ENCODE results near the gene B3GNT7.

The B3GNT7 gene

DNA sequence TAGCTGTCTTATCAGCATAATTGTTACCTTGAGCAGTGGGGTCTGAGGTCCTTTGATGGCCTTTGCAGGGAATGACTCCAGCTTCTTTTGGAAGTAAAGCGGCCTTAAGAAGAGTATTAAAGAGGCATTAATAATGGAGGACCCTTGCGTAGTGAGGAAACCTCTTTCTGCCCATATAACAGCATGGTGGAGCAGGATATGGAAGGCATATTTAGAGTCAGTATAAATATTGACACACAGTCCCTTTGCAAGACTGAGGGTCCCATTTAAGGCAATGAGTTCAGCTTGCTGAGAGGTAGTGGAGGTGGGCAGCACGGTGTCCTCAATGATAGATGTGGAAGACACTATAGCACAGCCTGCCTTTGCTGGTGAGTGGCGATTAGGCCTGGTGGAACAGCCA is 36.1 kb downstream of the B3GNT7 start:
- DNase-seq, result no peak

DNA sequence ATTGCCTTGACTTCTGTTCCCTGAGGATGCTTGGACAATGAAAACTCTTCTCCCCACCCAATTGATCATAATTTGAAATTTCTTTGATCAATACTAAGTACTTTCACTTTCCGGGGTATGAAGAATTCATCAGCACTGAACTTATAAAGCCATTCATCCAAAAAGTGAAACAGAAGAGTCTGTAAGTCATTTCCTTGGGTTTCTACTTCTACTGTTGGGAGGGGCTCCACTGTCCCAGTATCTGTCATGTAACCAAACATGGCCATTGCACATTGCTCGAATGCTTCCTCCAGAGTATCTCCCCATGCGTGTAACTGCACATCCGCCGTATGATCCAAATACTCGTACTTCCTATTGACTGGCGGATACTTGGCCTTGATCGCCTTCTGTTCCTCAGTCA is 38.5 kb downstream of the B3GNT7 start:
- DNase-seq, result no peak

DNA sequence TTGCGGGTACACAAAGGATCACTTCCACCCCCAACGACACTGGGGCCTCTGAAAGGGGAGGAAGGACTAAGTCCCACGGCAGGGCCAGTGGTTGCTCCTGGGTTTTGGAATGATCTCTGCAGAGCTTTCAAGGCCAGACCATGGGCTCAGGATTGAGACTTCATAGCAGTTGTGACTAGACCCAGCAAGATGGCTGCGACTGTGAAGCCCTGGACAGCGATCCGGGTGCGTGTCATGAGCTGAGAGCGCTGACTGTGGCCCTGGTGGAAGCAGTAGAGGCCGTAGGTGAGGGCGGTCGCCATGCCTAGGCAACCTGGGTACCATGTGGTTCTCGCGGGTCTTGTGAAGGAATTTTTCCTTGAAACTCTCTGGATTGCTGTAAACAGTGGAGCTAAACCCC is 41.4 kb downstream of the B3GNT7 start:
- no peak for DNase-seq

DNA sequence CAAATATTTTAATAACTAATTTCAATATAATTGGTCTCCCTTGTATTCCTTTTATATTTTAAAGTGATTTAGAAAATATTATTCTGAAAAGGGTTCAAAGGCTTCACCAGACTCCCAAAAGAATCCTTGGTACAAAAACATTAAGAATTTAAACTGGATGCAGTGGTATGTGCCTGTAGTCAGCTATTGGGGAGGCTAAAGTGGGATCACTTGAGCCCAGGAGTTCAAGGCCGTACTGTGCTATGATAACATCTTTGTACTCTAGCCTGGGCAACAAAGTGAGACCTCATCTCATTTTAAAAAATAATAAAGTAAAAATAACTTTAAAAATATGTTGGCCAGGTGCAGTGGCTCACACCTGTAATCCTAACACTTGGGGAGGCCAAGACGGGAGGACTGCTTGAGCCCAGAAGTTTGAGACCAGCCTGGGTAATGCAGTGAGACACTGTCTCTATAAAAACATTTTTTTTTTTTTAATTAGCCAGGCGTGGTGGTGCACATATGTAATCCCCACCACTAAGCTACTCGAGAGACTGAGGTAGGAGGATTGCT is 54.1 kb downstream of the B3GNT7 start:
- no peak for DNase-seq

DNA sequence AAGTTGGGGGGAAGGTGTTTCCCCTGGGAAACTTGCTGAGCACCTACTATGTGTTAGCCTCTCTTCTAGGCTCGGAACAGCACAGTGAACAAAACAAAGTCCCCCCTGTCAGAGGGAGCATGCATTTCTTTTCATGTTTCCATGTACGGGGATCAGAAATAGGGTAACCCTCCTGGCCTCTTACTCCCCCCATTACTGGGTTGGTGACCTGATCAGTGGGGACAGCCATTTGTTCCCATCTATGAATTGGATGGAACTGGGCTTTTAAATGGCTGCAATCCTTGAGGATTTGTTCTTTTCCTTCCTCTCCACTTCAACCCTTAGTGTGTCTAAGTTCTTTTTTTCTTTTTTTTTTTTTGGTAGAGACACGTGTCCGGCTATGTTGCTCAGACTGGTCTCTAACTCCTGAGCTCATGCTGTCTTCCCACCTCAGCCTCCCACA is 55.1 kb downstream of the B3GNT7 start:
- no peak for DNase-seq
